Loucy (cell line): ENCODE results near the gene CISD2.

Source experiments
- H2AFZ ChIP-seq: fragments of 200-600 bp; sonication (generic); 2 replicates; pipeline ENCODE4 v1.6.0; 2016; ENCODE audit warnings: antibody characterized with exemption, mild to moderate bottlenecking, low read length, moderate library complexity
- H3F3A ChIP-seq: fragments of 200-600 bp; 2 replicates; pipeline ENCODE4 v1.6.0; 2016; ENCODE audit warnings: antibody characterized with exemption, low read depth, mild to moderate bottlenecking
- H3K27me3 ChIP-seq: fragments of 200-600 bp; sonication (generic); 2 replicates; pipeline ENCODE4 v1.6.1; 2014; ENCODE audit warnings: low read length, mild to moderate bottlenecking; ENCODE audit not compliant: insufficient read depth, poor library complexity, severe bottlenecking
- H3K36me3 ChIP-seq: fragments of 200-600 bp; sonication (generic); 2 replicates; pipeline ENCODE4 v1.6.1; 2016; ENCODE audit warnings: low read length; ENCODE audit not compliant: insufficient read depth
- H3K4me1 ChIP-seq: fragments of 200-600 bp; sonication (generic); 2 replicates; pipeline ENCODE4 v1.5.1; 2014; ENCODE audit warnings: low read length, mild to moderate bottlenecking; ENCODE audit not compliant: insufficient read depth, poor library complexity, severe bottlenecking
- H3K4me2 ChIP-seq: fragments of 200-600 bp; sonication (generic); 2 replicates; pipeline ENCODE4 v1.6.0; 2014; ENCODE audit warnings: antibody characterized with exemption, low read length, low read depth, mild to moderate bottlenecking; ENCODE audit not compliant: poor library complexity, severe bottlenecking
- H3K4me3 ChIP-seq: fragments of 200-600 bp; sonication (generic); 2 replicates; pipeline ENCODE4 v1.5.1; 2014; ENCODE audit warnings: low read length, mild to moderate bottlenecking, mixed read lengths; ENCODE audit not compliant: poor library complexity, severe bottlenecking
- H3K79me2 ChIP-seq: fragments of 200-600 bp; sonication (generic); 2 replicates; pipeline ENCODE4 v1.6.1; 2014; ENCODE audit warnings: low read length; ENCODE audit not compliant: insufficient read depth
- H3K9ac ChIP-seq: fragments of 200-600 bp; sonication (generic); 2 replicates; pipeline ENCODE4 v1.6.0; 2014; ENCODE audit warnings: mild to moderate bottlenecking, low read depth, low read length, moderate library complexity; ENCODE audit not compliant: poor library complexity, severe bottlenecking
- H3K9me2 ChIP-seq: fragments of 200-600 bp; sonication (generic); replicated peaks from 2 replicates; pipeline ENCODE4 v1.6.1; 2016; ENCODE audit warnings: low read depth, low read length, mixed read lengths
- H3K9me3 ChIP-seq: fragments of 200-600 bp; sonication (generic); 2 replicates; pipeline ENCODE4 v1.6.1; 2014; ENCODE audit warnings: mild to moderate bottlenecking, antibody characterized with exemption, low read length, low read depth; ENCODE audit not compliant: insufficient read depth
- H4K20me1 ChIP-seq: fragments of 200-600 bp; sonication (generic); 2 replicates; pipeline ENCODE4 v1.6.0; 2014; ENCODE audit warnings: antibody characterized with exemption, low read length, mild to moderate bottlenecking; ENCODE audit not compliant: insufficient read depth, poor library complexity, severe bottlenecking
- EZH2phosphoT487 ChIP-seq: fragments of 200-600 bp; IDR thresholded peaks from 2 replicates; pipeline ENCODE4 v1.6.1; 2018; ENCODE audit warnings: antibody characterized with exemption, mild to moderate bottlenecking, moderate library complexity, borderline replicate concordance
- TF ChIP-seq, protein P1 (sequence below): fragments of 200-600 bp; sonication (generic); conservative IDR thresholded peaks from 2 replicates; pipeline ENCODE4 v1.5.1; 2014; ENCODE audit warnings: mild to moderate bottlenecking, antibody characterized with exemption, low read length

The CISD2 gene

DNA sequence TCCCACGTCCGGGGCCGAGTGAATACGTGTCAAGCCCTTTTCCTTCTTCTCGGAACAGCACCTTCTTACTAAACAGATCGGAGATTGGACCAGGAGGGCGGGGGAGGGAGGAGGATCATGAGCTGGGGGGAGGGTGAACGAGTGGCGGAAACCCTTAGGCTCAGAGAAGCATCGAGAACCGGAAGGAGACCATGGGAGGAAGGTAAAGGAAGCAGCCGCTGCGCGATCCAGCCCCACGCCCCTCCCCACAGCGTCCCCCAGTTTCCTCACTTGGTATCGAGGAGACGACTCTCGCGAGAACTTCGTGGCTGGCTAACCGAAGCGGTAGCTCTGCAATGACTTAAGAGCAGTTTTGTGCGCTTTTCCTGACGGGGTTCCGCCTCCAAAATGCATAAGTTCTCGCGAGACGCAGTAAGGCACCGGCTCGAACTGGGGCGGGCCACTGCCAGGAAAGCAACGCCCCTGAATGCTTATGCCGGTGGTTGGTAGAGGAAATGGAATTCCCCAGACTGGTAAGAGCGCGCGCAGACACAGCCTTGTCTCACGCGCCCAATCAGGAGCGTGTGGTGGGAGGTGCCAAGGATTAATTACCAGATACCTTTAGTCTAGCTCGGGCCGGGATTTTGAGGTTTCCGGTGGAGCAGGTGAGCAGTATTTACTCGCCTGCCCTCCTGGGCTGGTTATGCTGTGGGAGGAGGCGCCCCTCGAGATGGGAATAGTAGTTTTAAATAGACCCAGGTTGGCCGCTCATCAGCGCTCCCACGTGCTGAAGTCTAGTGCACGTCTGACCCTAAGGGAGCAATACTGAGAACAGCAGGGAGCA lies 40.9 kb upstream of the CISD2 start:
- Histone ChIP-seq H3K4me2 (peak overlapping the region; percentile 92), H4K20me1 (peaks cover 38% of the 10 kb centered on the region), H3K27me3 (peaks cover 11% of the 10 kb centered on the region), H2AFZ (peak overlapping the region; percentile 85), H3K9ac (peak overlapping the region; percentile 100), H3K4me1 (peaks cover 33% of the 10 kb centered on the region), H3K4me3 (peak overlapping the region; percentile 98), H3K9me2 (no peaks in the 10 kb centered on the region), H3K9me3 (no peaks in the 10 kb centered on the region), H3K36me3 (peaks cover 19% of the 10 kb centered on the region; the same call in 1 of the 2 replicates), H3F3A (peaks cover 4% of the 10 kb centered on the region; the same call in 1 of the 2 replicates), H3K79me2 (peaks cover 61% of the 10 kb centered on the region)
- TF ChIP-seq, protein P1, sequence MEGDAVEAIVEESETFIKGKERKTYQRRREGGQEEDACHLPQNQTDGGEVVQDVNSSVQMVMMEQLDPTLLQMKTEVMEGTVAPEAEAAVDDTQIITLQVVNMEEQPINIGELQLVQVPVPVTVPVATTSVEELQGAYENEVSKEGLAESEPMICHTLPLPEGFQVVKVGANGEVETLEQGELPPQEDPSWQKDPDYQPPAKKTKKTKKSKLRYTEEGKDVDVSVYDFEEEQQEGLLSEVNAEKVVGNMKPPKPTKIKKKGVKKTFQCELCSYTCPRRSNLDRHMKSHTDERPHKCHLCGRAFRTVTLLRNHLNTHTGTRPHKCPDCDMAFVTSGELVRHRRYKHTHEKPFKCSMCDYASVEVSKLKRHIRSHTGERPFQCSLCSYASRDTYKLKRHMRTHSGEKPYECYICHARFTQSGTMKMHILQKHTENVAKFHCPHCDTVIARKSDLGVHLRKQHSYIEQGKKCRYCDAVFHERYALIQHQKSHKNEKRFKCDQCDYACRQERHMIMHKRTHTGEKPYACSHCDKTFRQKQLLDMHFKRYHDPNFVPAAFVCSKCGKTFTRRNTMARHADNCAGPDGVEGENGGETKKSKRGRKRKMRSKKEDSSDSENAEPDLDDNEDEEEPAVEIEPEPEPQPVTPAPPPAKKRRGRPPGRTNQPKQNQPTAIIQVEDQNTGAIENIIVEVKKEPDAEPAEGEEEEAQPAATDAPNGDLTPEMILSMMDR = peak; percentile 23; the same call in 1 of the 2 replicates
- no peak for TF ChIP-seq EZH2phosphoT487

DNA sequence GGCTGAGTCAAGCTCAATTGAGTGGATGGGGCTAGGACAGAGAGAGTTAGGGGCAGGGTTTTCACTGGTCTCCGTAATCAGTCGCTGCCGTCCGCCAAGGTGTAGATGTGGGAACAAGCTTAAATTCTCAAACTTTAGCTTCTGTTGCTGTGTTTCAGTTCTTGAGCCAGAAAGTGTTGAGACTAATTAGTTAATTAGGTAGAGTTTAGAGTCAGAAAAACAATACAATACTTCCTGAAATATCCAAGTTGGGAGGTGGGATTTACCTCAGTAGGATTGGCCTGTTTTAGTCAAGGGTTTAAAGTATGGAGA lies 40.3 kb upstream of the CISD2 start:
- H3K9ac ChIP-seq = peak overlapping the region; percentile 100
- H2AFZ ChIP-seq = peak overlapping the region; percentile 49
- peak overlapping the region; percentile 98 for H3K4me3 ChIP-seq
- peaks cover 32% of the 10 kb centered on the region for H4K20me1 ChIP-seq
- peaks cover 11% of the 10 kb centered on the region for H3K27me3 ChIP-seq
- peaks cover 13% of the 10 kb centered on the region; the same call in 1 of the 2 replicates for H3K36me3 ChIP-seq
- H3K9me3 ChIP-seq = no peaks in the 10 kb centered on the region
- TF ChIP-seq, protein P1 = no peak
- TF ChIP-seq EZH2phosphoT487 = no peak
- H3F3A ChIP-seq = peaks cover 4% of the 10 kb centered on the region; the same call in 1 of the 2 replicates
- H3K4me1 ChIP-seq = peaks cover 31% of the 10 kb centered on the region
- H3K9me2 ChIP-seq = no peaks in the 10 kb centered on the region
- peaks cover 56% of the 10 kb centered on the region for H3K79me2 ChIP-seq
- H3K4me2 ChIP-seq = peak overlapping the region; percentile 92

DNA sequence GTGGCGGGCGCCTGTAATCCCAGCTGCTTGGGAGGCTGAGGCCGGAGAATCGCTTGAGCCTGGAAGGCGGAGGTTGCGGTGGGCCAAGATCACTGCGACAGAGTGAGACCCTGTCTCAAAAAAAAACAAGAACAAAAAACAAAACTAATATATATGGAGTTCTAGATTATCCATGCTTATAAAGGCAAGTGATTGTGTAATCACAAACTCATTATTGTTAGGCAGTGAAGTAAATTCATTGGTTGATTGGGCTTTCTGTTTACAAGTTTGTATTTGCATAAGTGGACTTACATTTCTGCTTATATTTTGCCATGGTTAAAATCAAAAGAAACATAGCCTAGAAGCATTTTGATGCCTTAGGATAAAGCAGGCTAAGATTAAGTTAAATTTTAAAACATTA lies 39.0 kb upstream of the CISD2 start:
- H3K4me2 ChIP-seq = no peak overlapping the region

More for the DNA sequence above, 39.0 kb upstream of the CISD2 start:
- TF ChIP-seq EZH2phosphoT487 = no peak
- TF ChIP-seq, protein P1 = no peak
- Histone ChIP-seq H3K4me3 (no peak overlapping the region), H3K4me1 (peaks cover 20% of the 10 kb centered on the region), H3K9me2 (no peaks in the 10 kb centered on the region), H3K9ac (no peak overlapping the region), H3K36me3 (peaks cover 7% of the 10 kb centered on the region; the same call in 1 of the 2 replicates), H3F3A (peaks cover 4% of the 10 kb centered on the region; the same call in 1 of the 2 replicates), H3K27me3 (peaks cover 11% of the 10 kb centered on the region), H3K9me3 (no peaks in the 10 kb centered on the region), H3K79me2 (peaks cover 42% of the 10 kb centered on the region), H2AFZ (no peak overlapping the region), H4K20me1 (peaks cover 19% of the 10 kb centered on the region)
